ENCODE results near the gene FN3KRP.

Gene FN3KRP

DNA sequence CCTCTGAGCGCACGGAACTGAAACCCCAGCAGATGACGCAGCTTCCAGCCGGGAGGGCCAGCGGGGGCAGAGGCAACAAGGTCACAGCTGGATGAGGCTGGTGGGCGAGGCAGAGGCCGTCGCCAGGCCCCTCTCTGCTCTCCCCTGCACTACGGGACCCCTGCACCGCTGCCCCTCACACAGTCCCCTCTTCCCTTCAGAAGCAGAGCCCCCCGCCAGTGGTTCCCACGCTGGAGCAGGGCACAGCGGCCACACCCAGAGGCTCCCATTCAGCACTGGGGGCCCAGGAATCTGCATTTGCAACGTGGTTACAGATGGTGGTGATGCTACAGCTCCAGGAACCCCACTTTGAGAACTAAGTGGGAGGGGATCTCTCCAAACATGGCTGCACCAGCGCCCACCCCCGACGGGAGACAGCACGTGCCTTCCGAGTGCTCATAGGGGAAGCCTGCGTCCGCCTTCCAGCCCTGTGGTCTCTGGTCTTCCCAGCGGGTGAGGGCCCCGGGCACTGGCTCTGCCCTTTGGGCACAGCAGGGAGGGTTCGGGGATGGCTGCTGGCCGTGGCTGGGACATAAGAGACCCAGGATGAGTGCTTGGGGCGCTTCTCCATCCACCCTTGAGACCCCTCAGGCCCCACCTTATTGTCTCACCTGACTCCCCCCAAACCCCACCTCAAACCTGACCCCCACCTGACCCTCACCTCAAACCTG, 13.3 kb upstream of the FN3KRP start:
- TF ChIP-seq, protein P1, sequence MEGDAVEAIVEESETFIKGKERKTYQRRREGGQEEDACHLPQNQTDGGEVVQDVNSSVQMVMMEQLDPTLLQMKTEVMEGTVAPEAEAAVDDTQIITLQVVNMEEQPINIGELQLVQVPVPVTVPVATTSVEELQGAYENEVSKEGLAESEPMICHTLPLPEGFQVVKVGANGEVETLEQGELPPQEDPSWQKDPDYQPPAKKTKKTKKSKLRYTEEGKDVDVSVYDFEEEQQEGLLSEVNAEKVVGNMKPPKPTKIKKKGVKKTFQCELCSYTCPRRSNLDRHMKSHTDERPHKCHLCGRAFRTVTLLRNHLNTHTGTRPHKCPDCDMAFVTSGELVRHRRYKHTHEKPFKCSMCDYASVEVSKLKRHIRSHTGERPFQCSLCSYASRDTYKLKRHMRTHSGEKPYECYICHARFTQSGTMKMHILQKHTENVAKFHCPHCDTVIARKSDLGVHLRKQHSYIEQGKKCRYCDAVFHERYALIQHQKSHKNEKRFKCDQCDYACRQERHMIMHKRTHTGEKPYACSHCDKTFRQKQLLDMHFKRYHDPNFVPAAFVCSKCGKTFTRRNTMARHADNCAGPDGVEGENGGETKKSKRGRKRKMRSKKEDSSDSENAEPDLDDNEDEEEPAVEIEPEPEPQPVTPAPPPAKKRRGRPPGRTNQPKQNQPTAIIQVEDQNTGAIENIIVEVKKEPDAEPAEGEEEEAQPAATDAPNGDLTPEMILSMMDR (IDR thresholded peaks at IDR 0.05; ENCODE audit: borderline replicate concordance, insufficient read depth, low read depth, low read length), result no peak

DNA sequence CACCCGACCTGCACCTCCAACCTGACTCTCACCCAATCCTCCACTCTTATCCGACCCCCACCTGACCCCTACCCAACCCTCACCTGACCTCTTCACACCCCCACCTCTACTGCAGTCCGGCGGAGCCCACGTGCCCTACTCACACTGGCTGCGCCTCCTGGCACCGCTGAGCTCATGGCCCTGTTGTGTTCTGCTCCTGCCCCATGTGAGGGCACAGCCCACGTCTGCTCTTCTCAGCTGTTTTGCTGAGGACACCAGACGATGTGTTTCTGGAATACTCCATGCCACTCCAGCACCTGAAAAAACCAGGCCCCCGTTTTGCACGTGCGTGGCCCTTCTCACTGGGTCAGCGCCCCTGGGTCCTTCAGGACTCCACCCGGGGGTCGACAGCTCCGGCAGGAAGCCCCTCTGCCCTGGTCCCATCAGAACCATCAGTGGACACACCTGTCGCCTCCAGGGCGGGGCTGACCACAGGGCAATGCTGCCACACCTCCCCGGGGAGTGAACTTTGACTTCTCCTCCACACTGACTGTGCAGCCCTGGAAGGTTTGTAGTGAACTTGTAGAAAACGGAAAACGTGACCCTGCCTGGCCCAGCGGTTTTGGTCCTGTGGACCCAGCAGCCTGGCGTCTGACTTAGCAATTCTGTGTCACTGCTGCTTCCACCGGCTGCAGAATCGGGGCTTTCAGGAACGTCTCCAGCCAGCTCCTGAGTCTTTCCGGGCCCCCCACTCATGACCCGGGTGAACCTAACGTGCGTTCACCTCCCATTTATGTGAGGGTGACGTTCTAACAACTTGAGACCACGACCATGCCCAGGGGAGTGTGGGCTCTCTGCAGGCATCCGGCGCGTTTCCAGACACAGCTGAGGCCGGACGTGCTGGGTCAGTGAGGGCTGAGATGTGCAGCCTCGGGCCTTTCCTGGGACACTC, 12.3 kb upstream of the FN3KRP start:
- TF ChIP-seq, protein P1 (IDR thresholded peaks at IDR 0.05; ENCODE audit: borderline replicate concordance, insufficient read depth, low read depth, low read length), result no peak
- H3K4me3 ChIP-seq (ENCODE audit: low read depth, low read length), result no peak overlapping the region

More for the DNA sequence above, 13.3 kb upstream of the FN3KRP start:
- H3K4me3 ChIP-seq (ENCODE audit: low read depth, low read length), result no peak overlapping the region

DNA sequence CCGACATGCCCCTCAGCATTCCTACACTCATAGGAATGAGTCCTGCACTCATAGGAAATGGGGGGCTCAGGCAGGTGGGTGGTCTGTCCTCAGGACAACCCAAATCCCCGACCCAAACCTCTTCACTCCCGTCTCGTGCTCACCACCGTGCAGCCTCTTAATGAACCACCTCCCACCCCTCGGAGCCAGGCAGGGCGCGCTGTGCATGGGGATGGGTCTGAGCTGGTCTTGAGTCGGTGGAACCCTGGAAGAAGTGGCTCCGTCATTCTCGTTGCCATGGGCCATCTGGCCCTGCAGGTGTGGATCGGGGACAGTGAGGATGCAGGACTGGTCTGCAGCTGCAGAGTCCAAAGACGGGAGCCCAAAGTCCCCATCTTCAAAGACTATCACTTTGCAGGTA, 11.6 kb upstream of the FN3KRP start:
- TF ChIP-seq, protein P1 (IDR thresholded peaks at IDR 0.05; ENCODE audit: borderline replicate concordance, insufficient read depth, low read depth, low read length), result no peak
- no peak overlapping the region for H3K4me3 ChIP-seq (ENCODE audit: low read depth, low read length)

DNA sequence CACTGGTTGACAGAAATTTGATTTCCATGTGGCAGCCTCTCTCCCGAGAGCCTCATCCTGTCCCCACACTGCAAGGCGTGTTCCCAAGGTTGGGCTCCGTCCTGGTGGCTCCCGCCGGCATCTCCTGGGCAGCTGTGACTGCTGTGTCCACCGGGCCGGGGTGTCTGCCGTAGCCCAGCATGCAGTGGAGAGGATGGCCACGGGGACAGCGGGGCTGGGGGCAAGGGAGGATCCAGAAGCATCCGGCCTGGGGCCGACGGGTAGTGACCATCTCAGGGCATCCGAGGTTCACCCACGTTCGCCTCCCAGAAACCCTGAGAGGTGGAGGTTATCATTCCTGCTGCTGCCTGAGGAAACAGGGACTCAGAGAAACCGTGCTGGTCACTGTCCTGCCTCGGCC, 10.8 kb upstream of the FN3KRP start:
- no peak overlapping the region for H3K4me3 ChIP-seq (ENCODE audit: low read depth, low read length)
- TF ChIP-seq, protein P1 (IDR thresholded peaks at IDR 0.05; ENCODE audit: borderline replicate concordance, insufficient read depth, low read depth, low read length), result no peak

DNA sequence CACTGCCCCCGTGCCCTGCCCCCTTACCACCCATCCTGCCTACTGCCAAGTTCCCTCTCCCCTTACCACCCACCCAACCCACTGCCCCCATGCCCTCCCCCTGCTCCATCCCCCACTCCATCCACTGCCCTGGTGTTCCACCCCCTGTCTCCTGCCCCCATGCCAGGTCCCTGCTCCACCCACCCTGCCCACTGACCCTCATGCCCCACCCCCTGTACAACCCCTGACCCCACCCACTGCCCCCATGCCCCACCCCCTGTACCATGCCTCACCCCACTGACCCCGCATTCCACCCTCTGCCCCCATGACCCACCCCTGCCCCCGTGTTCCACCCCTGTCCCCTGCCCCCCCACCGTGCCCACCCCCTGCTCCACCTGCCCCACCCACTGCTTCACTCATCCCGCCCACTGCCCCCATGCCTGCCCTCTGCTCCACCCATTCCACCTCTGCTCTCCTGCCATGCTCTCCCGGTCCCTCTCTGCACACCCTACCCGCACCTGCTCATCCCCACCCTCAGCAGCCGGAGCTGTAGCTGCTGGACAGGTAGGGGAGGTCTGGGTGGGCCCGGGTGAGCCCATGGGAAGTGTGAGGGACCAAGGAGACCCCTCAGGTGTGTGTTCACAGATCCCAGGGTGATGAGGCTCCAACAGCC, 7.4 kb upstream of the FN3KRP start:
- H3K4me3 ChIP-seq (ENCODE audit: low read depth, low read length), result no peak overlapping the region
- TF ChIP-seq, protein P1 (IDR thresholded peaks at IDR 0.05; ENCODE audit: borderline replicate concordance, insufficient read depth, low read depth, low read length), result no peak

DNA sequence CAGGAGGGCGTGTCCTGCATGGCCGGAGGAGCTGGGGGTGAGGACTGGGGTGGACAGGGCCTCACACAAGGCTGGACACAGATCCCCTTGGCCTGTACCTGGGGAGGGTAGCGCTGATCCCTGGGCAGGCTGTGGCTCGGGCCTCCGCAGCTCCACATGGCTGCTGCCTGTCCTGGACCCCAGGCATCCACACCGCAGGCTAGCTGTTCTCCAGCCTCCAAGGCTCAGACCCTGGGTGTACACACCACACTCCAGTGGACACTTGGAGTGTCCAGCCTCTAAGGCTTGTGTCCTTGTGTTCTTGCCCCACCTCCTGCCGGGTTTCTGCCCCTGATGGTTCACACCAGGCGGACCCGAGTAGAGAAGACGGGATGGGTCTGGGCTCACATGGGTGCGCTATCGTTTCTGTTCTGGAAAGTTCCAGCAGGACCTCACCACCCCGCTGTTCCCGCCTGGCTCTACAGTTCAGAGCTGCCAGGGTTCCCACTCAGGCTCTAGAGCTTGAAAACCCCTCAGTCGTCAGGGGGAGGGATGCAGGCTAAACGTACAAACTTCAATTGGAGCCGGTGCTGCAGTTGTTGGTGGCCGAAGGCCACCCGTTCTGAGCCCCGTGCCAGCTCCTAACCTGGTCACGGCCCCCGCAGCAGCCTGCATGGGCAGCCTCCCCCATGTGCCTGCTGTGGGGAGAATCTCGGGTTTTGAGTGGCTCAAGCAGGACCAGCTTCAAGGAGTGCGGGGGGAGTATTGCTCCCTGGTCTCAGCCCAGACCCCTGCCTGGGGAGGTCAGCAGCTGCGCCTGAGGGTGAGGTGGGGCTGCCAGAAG, 6.6 kb upstream of the FN3KRP start:
- no peak overlapping the region for H3K4me3 ChIP-seq (ENCODE audit: low read depth, low read length)
- TF ChIP-seq, protein P1 (IDR thresholded peaks at IDR 0.05; ENCODE audit: borderline replicate concordance, insufficient read depth, low read depth, low read length), result no peak
